ENCODE data around the gene TTYH2.
A peak's percentile ranks its signal among the peaks of the same experiment; 100 is the strongest.
"Not testable (repeated sequence)": the region's sequence is repeated elsewhere in the genome, so short reads cannot be mapped to it uniquely, and the experiment has no call there.

Gene TTYH2

GRCh38 chr17:74237321-74237720 is 23.9 kb downstream of the TTYH2 start:
- DNase-seq (ENCODE audit: low read depth): no peak

- DNase-seq (ENCODE audit: low read depth): no peak
Observed at GRCh38 chr17:74239172-74239571, 25.8 kb downstream of the TTYH2 start.

DNA sequence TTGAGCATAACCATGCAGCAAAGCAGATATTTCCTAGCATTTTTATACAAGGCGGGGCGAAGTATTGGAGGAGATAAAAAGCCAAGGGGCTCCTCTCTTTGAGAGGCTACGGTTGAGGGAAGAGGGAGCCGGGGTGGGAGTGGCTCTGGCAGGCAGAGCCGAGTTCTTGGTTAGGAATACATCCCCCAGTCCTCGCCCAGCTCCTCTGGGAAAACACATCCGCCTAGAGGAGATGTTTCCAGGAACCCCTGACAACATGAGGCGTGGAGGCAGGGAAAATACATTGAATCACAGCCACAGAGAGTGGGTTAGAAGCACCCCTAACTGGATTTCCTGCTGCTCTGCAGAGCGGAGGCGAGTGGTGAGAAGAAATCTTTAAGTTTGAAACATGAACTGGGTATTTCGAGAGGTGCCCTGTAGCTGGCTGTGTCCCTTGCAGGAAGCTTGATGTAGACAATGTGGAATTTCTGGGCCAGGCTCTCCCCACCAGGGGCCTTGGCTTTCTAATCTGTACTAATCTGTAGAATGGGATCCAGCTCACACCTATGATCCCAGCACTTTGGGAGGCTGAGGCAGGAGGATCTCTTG is 27.3 kb downstream of the TTYH2 start:
- peak; percentile 27 for DNase-seq (ENCODE audit: low read depth)

DNA sequence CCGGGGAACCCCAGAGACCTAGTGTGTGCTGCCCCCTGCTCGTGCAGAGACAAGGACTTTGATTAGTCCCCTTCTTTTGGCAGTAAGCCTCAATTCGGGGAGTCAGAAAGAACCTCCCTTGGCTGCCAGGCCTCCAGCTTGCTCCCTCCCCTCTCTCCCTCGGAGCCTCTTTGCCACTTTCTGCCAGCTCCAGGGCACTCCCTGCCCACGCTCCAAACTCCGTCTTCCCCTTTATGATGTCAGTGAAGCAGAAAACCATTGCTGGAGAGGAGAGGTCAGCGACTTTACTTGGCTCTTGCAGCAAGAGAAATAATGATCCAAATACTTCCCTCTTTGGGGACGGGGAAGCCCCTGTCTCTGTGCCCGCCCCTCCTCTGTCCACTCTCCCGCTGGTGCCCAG is 28.1 kb downstream of the TTYH2 start:
- no peak for DNase-seq (ENCODE audit: low read depth)

GRCh38 chr17:74241847-74242246 is 28.5 kb downstream of the TTYH2 start:
- no peak for DNase-seq (ENCODE audit: low read depth)

DNA sequence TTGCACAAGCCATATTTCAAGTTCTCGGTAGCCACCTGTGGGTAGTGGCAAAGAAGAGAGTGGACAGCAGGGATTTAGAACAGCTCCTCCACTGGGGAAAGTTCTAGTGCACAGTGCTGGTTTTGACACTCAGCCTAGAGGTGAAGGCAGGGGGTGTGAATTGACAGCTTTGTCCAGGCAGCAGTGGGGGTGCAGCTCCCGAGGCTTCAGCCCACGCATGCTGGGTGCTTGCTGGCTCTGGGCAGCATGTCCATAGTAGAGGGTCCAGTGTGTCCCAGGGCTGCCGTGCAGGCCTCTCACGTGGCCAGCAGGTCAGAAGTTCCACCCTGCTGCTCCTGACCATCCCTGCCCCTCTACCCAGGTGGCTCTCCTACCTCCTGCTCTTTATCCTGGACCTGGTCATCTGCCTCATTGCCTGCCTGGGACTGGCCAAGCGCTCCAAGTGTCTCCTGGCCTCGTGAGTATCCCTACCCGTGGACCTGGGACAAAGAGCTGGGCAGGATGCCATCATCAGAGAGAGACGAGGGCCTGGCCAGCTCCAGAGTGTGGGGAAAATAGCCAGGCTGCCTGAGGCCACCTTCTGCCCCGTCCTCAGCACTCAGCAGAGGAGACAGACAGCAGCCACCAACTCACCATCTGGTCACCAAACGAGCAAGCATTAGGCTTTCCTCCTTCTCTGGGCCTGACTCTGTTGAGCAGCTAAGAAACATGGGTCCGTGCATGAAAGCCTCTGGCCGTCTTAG is 29.8 kb downstream of the TTYH2 start:
- no peak for DNase-seq (ENCODE audit: low read depth)

DNA sequence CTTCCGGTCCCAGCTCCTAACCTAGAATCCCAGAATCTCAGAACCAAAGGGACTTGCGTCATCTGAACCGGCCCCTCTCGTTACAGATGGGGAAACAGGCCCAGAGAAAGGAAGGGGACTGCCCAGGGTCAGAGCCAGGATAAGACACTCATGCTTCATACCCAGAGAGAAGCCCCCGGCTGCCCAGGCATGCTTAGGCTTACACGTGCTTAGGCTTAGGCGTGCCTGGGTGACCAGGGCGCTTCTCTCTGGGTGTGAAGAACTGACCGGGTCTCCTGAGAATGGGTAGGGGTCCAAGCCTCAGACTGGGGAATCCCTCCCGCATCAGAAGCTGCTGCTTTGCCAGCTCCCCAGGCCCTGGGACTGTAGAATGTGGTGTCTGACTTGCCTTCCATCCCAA is 30.8 kb downstream of the TTYH2 start:
- no peak for DNase-seq (ENCODE audit: low read depth)

GRCh38 chr17:74244548-74244947 is 31.2 kb downstream of the TTYH2 start:
- DNase-seq (ENCODE audit: low read depth): no peak

GRCh38 chr17:74245145-74245831 is 31.9 kb downstream of the TTYH2 start:
- DNase-seq (ENCODE audit: low read depth): no peak

- no peak for DNase-seq (ENCODE audit: low read depth)
Observed at GRCh38 chr17:74245871-74246270, 32.5 kb downstream of the TTYH2 start.

GRCh38 chr17:74249590-74250270 is 36.4 kb downstream of the TTYH2 start:
- DNase-seq (ENCODE audit: low read depth): no peak

DNA sequence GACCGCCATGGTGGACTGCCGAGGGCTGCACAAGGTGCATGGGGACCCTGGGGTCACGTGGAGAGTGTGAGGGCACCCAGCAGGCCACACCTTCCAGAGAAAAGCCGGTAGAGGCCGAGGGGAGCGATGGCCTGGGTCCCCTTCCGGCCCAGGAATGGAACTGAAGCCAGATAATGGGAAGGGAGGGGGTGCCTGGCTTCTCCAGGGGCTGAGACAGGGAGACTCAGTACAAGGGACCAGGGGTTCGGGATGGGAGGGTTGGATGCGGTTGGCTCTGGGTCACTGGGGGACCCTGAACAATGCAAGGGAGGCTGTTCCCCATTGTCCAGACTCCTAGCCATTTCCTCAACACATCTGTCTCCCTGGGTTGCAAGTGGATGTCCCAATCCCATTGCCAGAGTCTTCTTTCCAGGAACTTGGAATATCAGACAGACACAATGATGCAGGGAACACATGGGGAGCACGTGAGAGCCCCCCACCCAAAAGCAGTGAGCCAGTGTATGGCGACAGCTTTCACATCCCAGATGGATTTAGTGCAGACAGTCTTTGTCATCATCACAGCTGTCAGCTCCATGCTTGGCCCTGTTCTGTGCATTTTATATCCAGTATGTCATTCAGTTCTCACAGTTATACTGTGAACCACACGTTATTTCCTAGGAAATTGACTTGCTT is 37.1 kb downstream of the TTYH2 start:
- no peak for DNase-seq (ENCODE audit: low read depth)

GRCh38 chr17:74251051-74251450 is 37.7 kb downstream of the TTYH2 start:
- no peak for DNase-seq (ENCODE audit: low read depth)

- no peak for DNase-seq (ENCODE audit: low read depth)
Observed at GRCh38 chr17:74251569-74251968, 38.2 kb downstream of the TTYH2 start.

GRCh38 chr17:74252211-74252610 is 38.8 kb downstream of the TTYH2 start:
- DNase-seq (ENCODE audit: low read depth): no peak

- DNase-seq (ENCODE audit: low read depth): no peak
Observed at GRCh38 chr17:74253036-74253435, 39.7 kb downstream of the TTYH2 start.

GRCh38 chr17:74257311-74257710 is 43.9 kb downstream of the TTYH2 start:
- DNase-seq (ENCODE audit: low read depth): no peak

DNA sequence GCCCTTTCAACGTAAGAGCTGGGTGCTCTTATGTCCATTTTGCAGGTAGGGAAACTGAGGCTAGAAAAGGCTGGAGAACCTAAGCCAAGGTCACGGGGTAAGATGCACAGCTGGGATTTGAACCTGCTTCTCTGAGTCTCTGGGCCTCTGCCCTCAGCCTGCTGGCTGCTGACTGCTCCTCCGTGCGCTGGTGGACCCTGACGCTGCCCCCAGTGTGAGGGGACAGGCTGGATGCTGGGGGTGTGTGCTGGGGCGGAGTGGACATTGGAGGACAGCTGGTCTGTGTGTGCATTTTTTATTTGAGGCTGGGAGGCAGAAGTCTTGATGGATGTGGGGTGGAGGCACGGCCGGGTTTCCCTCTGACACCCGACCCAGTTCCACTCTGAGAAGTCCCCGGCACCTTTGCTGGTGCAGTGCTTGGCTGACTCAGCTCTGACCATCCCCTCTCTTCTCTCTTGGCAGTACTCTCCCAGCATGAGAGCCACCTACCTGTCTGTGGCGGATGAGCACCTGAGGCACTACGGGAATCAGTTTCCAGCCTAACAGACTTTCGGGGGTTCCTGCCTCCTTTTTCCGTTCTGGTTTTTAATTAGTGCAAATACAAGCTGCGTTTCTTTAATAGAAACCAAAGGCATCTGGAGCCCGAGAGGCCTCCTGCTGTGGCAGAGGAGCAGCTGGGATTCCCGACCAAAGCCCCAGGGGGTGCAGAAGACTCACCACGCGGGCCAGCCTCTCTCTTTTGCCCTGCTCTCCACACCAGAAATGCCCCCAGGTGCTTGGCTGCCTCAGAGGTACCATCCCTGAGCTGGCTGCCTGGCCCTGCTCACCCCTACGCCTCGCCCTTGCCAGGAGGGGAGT is 46.5 kb downstream of the TTYH2 start:
- DNase-seq (ENCODE audit: low read depth): no peak

DNA sequence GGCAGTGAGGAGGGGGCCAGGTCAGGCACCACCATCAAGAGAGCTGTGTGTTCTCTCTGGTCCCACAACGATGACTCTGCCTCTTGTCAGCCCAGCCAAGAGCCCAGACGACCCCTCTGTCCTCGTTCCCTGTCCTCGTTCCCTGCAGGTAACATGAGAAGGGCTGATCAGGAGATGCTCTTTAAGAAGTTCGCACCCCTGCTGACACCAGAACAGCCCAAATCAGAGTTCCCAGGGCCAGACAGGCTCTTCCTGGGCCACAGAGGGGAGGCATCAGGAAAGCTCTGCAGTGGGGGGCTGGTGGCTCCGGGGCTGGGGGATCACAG is 47.1 kb downstream of the TTYH2 start:
- DNase-seq (ENCODE audit: low read depth): no peak

DNA sequence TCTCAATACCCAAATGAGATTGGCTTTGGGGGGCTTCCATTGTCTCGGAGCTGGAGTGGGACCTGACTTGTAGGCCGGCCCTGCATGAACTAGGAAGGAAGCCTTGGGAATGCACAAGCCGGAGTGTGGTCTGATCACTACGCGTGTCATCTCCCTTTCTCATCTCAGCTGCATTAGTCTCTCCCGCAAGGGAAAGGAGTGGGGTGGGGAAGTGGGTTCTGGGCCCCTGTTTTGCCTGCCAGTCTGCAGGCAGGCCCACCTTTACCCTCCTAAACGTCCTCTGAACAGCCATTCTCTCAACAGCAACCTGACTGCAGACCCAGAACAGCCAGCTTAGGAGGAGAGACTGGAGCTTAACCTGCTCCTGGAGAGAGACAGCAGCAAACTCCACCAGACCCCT is 49.2 kb downstream of the TTYH2 start:
- no peak for DNase-seq (ENCODE audit: low read depth)

DNA sequence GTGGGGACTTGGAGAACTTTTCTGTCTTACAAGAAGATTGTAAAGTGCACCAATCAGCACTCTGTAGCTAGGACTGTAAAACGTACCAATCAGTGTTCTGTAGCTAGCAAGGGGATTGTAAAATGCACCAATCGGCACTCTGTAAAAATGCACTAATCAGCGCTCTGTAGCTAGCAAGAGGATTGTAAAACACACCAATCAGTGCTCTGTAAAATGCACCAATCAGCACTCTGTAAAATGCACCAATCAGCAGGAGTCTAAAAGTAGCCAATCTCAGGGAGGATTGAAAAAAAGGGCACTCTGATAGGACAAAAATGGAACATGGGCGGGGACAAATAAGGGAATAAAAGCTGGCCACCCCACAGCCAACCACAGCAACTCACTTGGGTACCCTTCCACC is 53.7 kb downstream of the TTYH2 start:
- DNase-seq (ENCODE audit: low read depth): not testable (repeated sequence)
